Tibial artery (tissue), 4 donors: ENCODE results near the gene PLA2G4F.

ENCODE experiments used
- DNase-seq, 2 donors: peaks; one replicate each; pipeline ENCODE4 v3.0.0-alpha.2; 2019
- H3K27ac ChIP-seq, 2 donors: fragments of 200-600 bp; sonication (generic) in 1 of 2; 1 replicate in 1 of 2; 2 replicates in 1 of 2; pipeline ENCODE4 v1.5.1; 2018 to 2019; ENCODE audit warnings: mild to moderate bottlenecking in 1 of 2
- H3K27me3 ChIP-seq, 2 donors: fragments of 200-600 bp; sonication (generic) in 1 of 2; one replicate each; pipeline versions ENCODE4 v1.5.1 to v1.6.0; 2016 to 2019
- H3K36me3 ChIP-seq, 3 donors: fragments of 200-600 bp; sonication (generic) in 2 of 3; one replicate each; pipeline ENCODE4 v1.5.1; 2016 to 2019; ENCODE audit warnings: mild to moderate bottlenecking in 2 of 3
- H3K4me1 ChIP-seq, 4 donors: fragments of 200-600 bp; sonication (generic) in 2 of 4; 1 replicate in 3 of 4; 2 replicates in 1 of 4; pipeline ENCODE4 v1.5.1; 2016 to 2019
- H3K4me3 ChIP-seq, 2 donors: fragments of 200-600 bp; sonication (generic) in 1 of 2; 1 replicate in 1 of 2; 2 replicates in 1 of 2; pipeline ENCODE4 v1.5.1; 2018 to 2019; ENCODE audit warnings: mild to moderate bottlenecking in 2 of 2
- H3K9me3 ChIP-seq, 3 donors: fragments of 200-600 bp; sonication (generic) in 1 of 3; one replicate each; pipeline ENCODE4 v1.5.1; 2016 to 2019
- intact Hi-C: fragments of 100-400 bp; cut with DNase I; formaldehyde crosslinking; loops from one replicate; pipeline ENCODE4 v1.15.0; 2023; ENCODE audit warnings: low total_unique reads
- TF ChIP-seq, protein P1 (sequence below), 2 experiments: fragments of 200-600 bp in 1 of 2; fragments of 450-650 bp in 1 of 2; IDR thresholded peaks; one replicate each; pipeline ENCODE4 v1.5.1; 2017 to 2019; ENCODE audit warnings: antibody characterized with exemption in 2 of 2, mild to moderate bottlenecking in 1 of 2, moderate library complexity in 1 of 2

Gene PLA2G4F

DNA sequence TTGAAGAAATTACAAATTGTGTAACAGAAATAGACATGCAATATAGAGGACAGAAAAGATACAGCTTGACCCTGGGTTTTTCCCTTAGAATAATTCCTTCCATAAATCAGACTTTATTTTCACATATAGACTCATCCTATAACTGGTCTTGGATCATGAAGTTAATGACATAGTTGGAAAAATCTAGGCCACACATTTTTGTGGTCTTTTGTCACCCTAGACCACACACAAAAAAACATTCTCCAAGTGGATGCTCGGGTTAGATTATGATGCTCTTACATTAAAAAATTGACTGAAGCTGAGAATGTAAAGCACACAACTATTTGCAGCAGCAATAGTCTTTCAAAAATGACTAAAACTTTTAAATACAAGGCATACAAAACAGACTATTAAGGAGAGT is 54.6 kb downstream of the PLA2G4F start:
- intact Hi-C loops, result no loop called here

DNA sequence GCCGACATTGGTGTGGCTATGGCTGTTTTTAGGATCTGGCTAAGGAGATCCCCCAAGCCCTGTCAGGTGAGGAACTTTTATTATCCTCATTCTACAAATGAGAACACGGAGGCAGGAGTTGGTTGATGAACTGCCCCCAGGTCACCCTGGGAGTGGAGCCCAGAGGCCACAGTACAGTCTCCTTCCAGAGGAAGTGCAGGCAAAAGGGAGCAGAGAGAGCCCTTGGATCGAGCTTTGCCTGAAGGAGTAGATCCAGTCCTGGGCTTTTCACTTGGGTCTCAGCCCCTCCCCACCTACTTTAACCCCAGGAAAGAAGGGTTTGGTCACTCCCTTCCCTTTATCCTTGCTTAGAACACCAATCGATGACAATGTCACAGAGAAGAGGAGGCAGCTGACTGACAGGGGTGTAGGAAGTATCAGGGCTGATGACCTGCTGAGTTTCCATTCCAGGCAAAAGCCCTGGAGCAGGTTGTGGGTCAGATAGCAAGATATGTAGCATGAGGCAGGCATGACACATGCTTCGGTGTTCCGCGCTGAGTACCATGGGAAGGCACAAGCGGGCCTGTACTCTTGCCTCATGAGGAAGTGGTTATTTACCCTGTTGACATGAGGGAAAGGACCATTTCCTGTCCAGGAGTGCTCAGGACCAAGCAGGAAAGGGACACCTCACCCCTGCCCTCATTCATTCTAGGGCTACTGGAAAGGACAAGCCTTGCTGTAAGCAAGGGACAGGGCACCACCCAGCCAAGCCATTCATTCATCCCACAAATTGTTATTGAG is 56.2 kb downstream of the PLA2G4F start:
- Histone ChIP-seq H3K27me3 (no peaks in the 10 kb centered on the region), H3K27ac (no peak overlapping the region), H3K36me3 (no peaks in the 10 kb centered on the region), H3K4me3 (no peak overlapping the region), H3K4me1 (no peaks in the 10 kb centered on the region), H3K9me3 (no peaks in the 10 kb centered on the region)
- TF ChIP-seq, protein P1, sequence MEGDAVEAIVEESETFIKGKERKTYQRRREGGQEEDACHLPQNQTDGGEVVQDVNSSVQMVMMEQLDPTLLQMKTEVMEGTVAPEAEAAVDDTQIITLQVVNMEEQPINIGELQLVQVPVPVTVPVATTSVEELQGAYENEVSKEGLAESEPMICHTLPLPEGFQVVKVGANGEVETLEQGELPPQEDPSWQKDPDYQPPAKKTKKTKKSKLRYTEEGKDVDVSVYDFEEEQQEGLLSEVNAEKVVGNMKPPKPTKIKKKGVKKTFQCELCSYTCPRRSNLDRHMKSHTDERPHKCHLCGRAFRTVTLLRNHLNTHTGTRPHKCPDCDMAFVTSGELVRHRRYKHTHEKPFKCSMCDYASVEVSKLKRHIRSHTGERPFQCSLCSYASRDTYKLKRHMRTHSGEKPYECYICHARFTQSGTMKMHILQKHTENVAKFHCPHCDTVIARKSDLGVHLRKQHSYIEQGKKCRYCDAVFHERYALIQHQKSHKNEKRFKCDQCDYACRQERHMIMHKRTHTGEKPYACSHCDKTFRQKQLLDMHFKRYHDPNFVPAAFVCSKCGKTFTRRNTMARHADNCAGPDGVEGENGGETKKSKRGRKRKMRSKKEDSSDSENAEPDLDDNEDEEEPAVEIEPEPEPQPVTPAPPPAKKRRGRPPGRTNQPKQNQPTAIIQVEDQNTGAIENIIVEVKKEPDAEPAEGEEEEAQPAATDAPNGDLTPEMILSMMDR (IDR thresholded peaks at IDR 0.05), result no peak
- intact Hi-C loops, result no loop called here
- DNase-seq, result no peak

More for the DNA sequence above, 54.6 kb downstream of the PLA2G4F start:
- Histone ChIP-seq H3K4me3 (no peak overlapping the region), H3K4me1 (no peaks in the 10 kb centered on the region), H3K27ac (no peak overlapping the region), H3K27me3 (peaks cover 0 to 5% of the 10 kb centered on the region in 2 donors), H3K9me3 (no peaks in the 10 kb centered on the region), H3K36me3 (no peaks in the 10 kb centered on the region)
- TF ChIP-seq, protein P1 (IDR thresholded peaks at IDR 0.05), result no peak
- no peak for DNase-seq

DNA sequence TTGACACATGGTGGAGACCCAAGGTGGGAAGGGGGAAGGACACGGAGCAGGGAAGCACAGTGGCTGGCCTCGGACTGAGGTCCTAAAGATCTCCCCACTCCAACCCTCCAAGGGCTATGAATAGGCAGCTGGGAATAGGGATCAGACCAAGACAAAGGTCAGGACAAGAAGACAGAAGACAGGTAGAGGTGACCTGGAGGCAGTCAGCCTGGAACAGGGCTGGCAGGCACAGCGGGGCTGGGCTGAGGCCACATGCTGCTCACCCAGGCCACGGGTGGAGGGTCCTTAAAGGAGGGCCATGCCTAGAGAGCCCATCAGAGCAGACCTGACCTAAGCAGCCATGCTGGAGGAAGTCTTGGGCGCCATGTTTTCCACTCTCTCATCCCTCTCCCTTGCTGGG is 59.4 kb downstream of the PLA2G4F start:
- H3K9me3 ChIP-seq, result no peaks in the 10 kb centered on the region
- intact Hi-C loops, result no loop called here
- peaks cover 0 to 7% (median 0%) of the 10 kb centered on the region in 4 donors for H3K4me1 ChIP-seq
- H3K27me3 ChIP-seq, result no peaks in the 10 kb centered on the region
- DNase-seq, result no peak
- no peak overlapping the region for H3K27ac ChIP-seq
- H3K36me3 ChIP-seq, result no peaks in the 10 kb centered on the region
- TF ChIP-seq, protein P1 (IDR thresholded peaks at IDR 0.05), result no peak
- H3K4me3 ChIP-seq, result no peak overlapping the region

DNA sequence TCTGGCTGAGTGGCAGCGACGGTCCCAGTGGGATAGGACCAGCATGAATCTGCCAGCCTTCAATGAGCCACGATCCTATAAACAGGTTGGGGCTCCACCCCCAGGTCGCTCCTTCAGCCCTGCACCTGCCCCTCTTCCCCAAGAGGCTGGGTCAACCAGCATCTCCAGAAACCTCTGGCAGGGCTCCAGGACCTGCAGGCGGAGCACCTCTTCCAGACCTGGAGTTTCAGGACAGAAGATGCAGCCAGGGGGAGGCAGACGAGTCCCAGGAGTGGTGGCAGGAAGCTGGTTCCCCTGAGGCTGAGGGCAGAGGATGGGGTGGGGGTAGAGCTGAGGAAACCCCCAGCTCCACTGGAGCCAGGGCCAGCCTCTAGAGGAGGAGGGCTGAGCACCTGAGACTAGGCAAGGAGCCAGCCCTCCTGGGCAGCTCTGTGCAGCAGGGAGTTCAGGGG is 61.9 kb downstream of the PLA2G4F start, which contains the start of gene PLA2G4D:
Gene PLA2G4D (minus strand): TSS at position 51 of the 452 bp plus-strand sequence. CDS start 103 bp downstream, outside the sequence.
- TF ChIP-seq, protein P1 (IDR thresholded peaks at IDR 0.05), result no peak
- no peaks in the 10 kb centered on the region for H3K9me3 ChIP-seq
- intact Hi-C loops, result no loop called here
- no peaks in the 10 kb centered on the region for H3K36me3 ChIP-seq
- H3K4me3 ChIP-seq, result no peak within 1 kb of the TSS
- H3K27ac ChIP-seq, result no peak within 1 kb of the TSS
- no peak for DNase-seq
- peaks cover 0 to 1% of the 10 kb centered on the region in 2 donors for H3K27me3 ChIP-seq
- peaks cover 0 to 7% (median 0%) of the 10 kb centered on the region in 4 donors for H3K4me1 ChIP-seq

DNA sequence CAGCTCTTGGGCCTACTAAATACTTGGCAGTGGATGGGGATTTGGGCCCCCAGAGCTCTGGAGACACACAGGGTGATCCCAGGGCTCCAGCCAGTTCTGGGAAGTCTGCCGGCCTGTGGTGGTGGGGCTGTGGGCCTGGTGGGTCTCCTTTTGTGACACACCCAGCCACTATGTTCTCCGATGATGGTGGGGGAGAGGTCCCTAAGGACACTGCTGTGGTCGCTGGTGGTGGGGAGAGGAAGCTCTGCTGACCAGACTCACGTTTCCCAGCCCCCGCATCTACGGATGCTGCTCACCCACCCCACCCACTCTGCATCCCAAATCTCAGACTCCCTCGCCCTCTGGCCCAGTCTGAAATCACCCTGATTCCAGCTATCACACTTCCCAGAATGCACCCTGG is 62.5 kb downstream of the PLA2G4F start:
- Histone ChIP-seq H3K27me3 (peaks cover 0 to 7% of the 10 kb centered on the region in 2 donors), H3K27ac (no peak overlapping the region), H3K4me1 (peaks cover 0 to 7% (median 0%) of the 10 kb centered on the region in 4 donors), H3K36me3 (no peaks in the 10 kb centered on the region), H3K9me3 (no peaks in the 10 kb centered on the region), H3K4me3 (no peak overlapping the region)
- TF ChIP-seq, protein P1 (IDR thresholded peaks at IDR 0.05), result no peak
- no peak for DNase-seq
- intact Hi-C loops, result no loop called here
